ENCODE data around the gene FYN. TPM values are rescaled to one million over a fixed set of nuclear protein-coding genes. Genes with fewer than 3 reads are reported as not detected.

Gene FYN
- total RNA-seq, 4 donors from 2014 or later: 16.3 to 288 (median 52.2) TPM

DNA sequence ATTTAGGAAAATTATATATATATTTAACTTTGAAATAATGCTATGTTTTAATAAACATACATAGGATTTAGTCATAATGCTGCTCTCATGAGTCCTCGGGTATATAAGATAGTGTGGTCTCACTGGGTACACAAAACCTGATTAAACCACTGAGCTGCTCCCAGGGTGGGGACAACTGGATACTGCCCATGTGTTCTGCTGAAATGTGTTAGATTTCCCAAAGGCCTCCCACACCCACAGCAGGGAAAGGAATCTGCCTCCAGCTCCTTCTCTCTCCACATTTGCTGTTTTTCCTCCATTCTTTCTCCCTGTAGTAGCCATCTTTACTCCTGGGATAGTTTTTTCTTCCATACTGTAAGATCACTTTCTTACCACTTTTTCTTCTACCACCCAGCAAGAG lies 198.4 kb downstream of the FYN start:
- Histone ChIP-seq H3K9me3 (no peaks in the 10 kb centered on the region), H3K27me3 (no peaks in the 10 kb centered on the region), H3K27ac (no peak overlapping the region), H3K36me3 (no peaks in the 10 kb centered on the region), H3K4me3 (no peak overlapping the region), H3K4me1 (peaks cover 0 to 37% (median 22%) of the 10 kb centered on the region in 4 donors)
- no peak for DNase-seq
- 65 to 83% methylated on average over 1 of the region's 1 CpG for WGBS, 2 donors (ENCODE audit: low coverage in 1 of 2)
- intact Hi-C loops (cut with DNase I; ENCODE audit: low total_unique reads): no loop called here
- TF ChIP-seq, protein P1, sequence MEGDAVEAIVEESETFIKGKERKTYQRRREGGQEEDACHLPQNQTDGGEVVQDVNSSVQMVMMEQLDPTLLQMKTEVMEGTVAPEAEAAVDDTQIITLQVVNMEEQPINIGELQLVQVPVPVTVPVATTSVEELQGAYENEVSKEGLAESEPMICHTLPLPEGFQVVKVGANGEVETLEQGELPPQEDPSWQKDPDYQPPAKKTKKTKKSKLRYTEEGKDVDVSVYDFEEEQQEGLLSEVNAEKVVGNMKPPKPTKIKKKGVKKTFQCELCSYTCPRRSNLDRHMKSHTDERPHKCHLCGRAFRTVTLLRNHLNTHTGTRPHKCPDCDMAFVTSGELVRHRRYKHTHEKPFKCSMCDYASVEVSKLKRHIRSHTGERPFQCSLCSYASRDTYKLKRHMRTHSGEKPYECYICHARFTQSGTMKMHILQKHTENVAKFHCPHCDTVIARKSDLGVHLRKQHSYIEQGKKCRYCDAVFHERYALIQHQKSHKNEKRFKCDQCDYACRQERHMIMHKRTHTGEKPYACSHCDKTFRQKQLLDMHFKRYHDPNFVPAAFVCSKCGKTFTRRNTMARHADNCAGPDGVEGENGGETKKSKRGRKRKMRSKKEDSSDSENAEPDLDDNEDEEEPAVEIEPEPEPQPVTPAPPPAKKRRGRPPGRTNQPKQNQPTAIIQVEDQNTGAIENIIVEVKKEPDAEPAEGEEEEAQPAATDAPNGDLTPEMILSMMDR (IDR thresholded peaks at IDR 0.05): no peak
- TF ChIP-seq EP300 (IDR thresholded peaks at IDR 0.05; ENCODE audit: low read depth): no peak
- TF ChIP-seq POLR2A (IDR thresholded peaks at IDR 0.05): no peak
- TF ChIP-seq POLR2AphosphoS5 (IDR thresholded peaks at IDR 0.05): no peak
- in situ Hi-C loops (cut with MboI; ENCODE audit: low pct_ligation_motif_present in 1 of 4, low pct_unique_long_range_greater_than_20kb in 1 of 4, low sequenced_read_pairs in 3 of 4): no loop called here

DNA sequence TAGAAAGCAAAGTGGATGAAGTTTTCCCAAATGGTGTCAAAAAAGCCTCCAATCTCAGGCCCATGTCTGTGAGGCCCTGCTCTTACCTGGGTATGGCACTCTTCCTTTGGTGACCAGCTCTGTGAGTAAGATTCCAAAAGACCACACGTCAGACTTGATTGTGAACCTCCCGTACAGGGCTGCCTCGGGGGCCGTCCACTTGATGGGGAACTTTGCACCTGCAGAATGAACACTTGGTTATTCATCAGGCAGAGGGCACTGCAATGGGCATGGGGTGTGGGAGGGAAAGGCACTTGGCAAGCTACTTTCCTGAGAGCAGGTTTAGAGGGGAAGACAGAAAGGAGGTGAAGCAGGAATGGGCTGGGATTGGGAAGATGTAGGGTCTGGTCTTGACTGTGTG lies 198.8 kb downstream of the FYN start:
- H3K27me3 ChIP-seq: no peaks in the 10 kb centered on the region
- H3K36me3 ChIP-seq: no peaks in the 10 kb centered on the region
- WGBS, 2 donors (ENCODE audit: low coverage in 1 of 2): 77% methylated on average over 4 of the region's 4 CpGs; no CpG with 5 or more reads in 1 of the 2 donors
- in situ Hi-C loops (cut with MboI; ENCODE audit: low pct_ligation_motif_present in 1 of 4, low pct_unique_long_range_greater_than_20kb in 1 of 4, low sequenced_read_pairs in 3 of 4) (no loop called here), intact Hi-C loops (cut with DNase I; ENCODE audit: low total_unique reads) (no loop called here)
- no peak overlapping the region for H3K27ac ChIP-seq
- no peak for DNase-seq
- peaks cover 0 to 37% (median 22%) of the 10 kb centered on the region in 4 donors for H3K4me1 ChIP-seq
- no peak for TF ChIP-seq POLR2A (IDR thresholded peaks at IDR 0.05)
- TF ChIP-seq, protein P1 (IDR thresholded peaks at IDR 0.05): no peak
- TF ChIP-seq EP300 (IDR thresholded peaks at IDR 0.05; ENCODE audit: low read depth): no peak
- H3K9me3 ChIP-seq: no peaks in the 10 kb centered on the region
- no peak overlapping the region for H3K4me3 ChIP-seq

DNA sequence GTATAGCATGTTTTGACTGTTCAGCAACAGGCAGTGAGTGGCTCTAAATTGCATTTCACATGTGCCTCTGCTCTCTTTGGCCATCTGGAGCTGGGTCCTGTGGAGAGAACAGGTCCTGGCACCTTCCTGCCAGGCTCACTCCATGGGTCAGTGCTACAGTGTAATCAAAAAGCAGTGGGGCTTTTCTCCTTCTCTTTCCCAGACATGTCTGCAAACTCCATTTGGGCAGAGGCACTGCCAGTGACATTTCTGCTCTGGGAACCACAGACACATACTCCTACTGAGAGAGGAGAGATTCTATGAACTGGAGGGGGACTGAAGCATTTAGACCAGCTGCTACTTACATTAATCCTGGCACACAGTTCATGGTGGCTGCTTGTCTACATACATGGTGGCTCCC lies 199.3 kb downstream of the FYN start:
- Histone ChIP-seq H3K36me3 (no peaks in the 10 kb centered on the region), H3K27ac (no peak overlapping the region), H3K4me1 (peaks cover 0 to 37% (median 22%) of the 10 kb centered on the region in 4 donors), H3K27me3 (no peaks in the 10 kb centered on the region), H3K4me3 (no peak overlapping the region), H3K9me3 (no peaks in the 10 kb centered on the region)
- no peak for TF ChIP-seq POLR2A (IDR thresholded peaks at IDR 0.05)
- no peak for TF ChIP-seq POLR2AphosphoS5 (IDR thresholded peaks at IDR 0.05)
- TF ChIP-seq EP300 (IDR thresholded peaks at IDR 0.05; ENCODE audit: low read depth): no peak
- TF ChIP-seq, protein P1 (IDR thresholded peaks at IDR 0.05): no peak
- intact Hi-C loops (cut with DNase I; ENCODE audit: low total_unique reads) (no loop called here), in situ Hi-C loops (cut with MboI; ENCODE audit: low pct_ligation_motif_present in 1 of 4, low pct_unique_long_range_greater_than_20kb in 1 of 4, low sequenced_read_pairs in 3 of 4) (no loop called here)
- no peak for DNase-seq

DNA sequence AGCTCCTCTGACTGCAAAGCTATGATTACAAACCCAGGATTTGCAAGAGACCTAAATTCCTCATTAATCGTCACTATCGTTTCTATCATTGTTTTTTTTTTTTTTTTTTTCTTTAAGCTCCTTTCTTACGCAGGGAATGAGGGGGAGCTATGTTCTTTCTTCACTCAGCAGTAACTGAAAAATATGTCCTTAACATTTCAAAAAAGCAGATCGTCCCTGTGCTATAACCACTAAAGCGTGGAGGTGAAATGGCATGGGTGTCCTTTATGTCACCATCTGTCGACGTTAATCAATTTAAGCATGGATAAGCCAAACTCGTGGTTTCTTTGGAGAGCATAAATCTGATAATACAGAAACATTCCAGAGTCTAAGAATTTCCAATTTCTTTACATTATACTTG lies 199.7 kb downstream of the FYN start:
- Histone ChIP-seq H3K4me3 (no peak overlapping the region), H3K27me3 (no peaks in the 10 kb centered on the region), H3K36me3 (no peaks in the 10 kb centered on the region), H3K4me1 (peaks cover 0 to 40% (median 22%) of the 10 kb centered on the region in 4 donors), H3K27ac (no peak overlapping the region), H3K9me3 (no peaks in the 10 kb centered on the region)
- no peak for DNase-seq
- in situ Hi-C loops (cut with MboI; ENCODE audit: low pct_ligation_motif_present in 1 of 4, low pct_unique_long_range_greater_than_20kb in 1 of 4, low sequenced_read_pairs in 3 of 4) (no loop called here), intact Hi-C loops (cut with DNase I; ENCODE audit: low total_unique reads) (no loop called here)
- TF ChIP-seq EP300 (IDR thresholded peaks at IDR 0.05; ENCODE audit: low read depth) (no peak), POLR2A (IDR thresholded peaks at IDR 0.05) (no peak), POLR2AphosphoS5 (IDR thresholded peaks at IDR 0.05) (no peak)
- TF ChIP-seq, protein P1 (IDR thresholded peaks at IDR 0.05): no peak
- 74 to 76% methylated on average over 7 to 8 of the region's 8 CpGs for WGBS, 2 donors (ENCODE audit: low coverage in 1 of 2)

All from transverse colon (tissue), 4 donors.